ENCODE results near the gene HSFX4. TPM values are rescaled to one million over a fixed set of nuclear protein-coding genes. Genes with fewer than 3 reads are reported as not detected.
A peak's percentile ranks its signal among the peaks of the same experiment; 100 is the strongest.
"Not testable (repeated sequence)": the region's sequence is repeated elsewhere in the genome, so short reads cannot be mapped to it uniquely, and the experiment has no call there.

HSFX4 gene
- total RNA-seq, 1 donor from 2014 or later = not detected

DNA sequence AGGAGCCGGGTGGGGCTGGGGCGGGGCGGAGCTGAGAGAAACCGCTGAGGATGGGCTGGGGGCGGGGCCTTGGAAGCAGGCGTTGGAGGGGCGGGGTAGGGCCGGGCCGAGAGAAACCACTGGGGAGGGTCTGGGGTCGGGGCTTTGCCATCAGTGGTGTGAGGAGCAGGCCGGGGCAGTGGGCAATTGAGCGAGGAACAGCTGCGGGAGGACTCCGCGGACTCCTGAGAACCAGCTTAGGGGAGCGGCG is 10.2 kb downstream of the HSFX4 start:
- no peaks in the 10 kb centered on the region for H3K4me1 Mint-ChIP-seq
- H3K27me3 Mint-ChIP-seq (ENCODE audit: low read depth) = no peaks in the 10 kb centered on the region

DNA sequence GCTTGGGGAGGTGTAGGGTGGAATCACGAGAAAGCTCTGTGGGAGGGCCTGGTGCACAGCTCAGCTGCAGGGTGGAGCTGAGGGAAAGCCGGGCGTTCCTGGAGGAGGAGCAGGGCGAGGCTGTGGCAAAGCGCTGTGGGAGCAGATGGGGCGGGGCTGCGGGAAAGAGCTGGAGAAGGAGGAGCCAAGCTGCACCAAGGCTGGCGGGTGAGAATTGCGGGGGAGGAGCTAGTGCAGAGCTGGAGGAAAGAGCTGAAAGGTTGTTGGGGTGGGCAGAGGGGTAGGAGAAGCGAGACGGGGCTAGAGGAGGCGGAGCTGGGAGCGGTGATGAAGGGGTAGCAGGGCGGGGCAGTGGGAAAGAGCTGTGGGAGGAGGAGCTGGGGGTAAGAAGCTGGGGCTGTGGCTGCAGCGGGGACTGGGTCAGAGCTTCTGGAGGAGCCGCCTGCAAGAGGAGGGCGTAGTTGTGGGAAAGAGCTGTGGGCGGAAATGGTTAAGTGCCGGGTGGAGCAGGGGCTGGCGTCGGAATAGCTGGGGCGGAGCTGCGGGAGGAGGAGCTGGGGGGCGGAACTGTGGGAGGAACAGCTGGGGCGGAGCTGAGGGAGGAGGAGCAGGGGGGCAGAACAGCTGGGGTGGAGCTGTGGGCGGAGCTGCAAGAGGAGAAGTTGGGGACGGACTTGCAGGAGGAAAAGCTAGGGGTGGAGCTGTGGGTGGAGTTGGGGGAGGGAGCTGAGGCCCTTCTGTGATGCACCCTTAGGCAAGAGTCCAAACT is 10.7 kb downstream of the HSFX4 start:
- Mint-ChIP-seq H3K36me3 (peaks cover 2% of the 10 kb centered on the region), H3K4me3 (peak overlapping the region; percentile 87), H3K9me3 (no peaks in the 10 kb centered on the region), H3K27me3 (ENCODE audit: low read depth) (no peaks in the 10 kb centered on the region), H3K27ac (peak overlapping the region; percentile 98), H3K4me1 (no peaks in the 10 kb centered on the region)
- peak; percentile 82 to 86 for DNase-seq (ENCODE audit: low spot score in 2 of 2, unreplicated experiment in 2 of 2)
- TF ChIP-seq, protein P1, sequence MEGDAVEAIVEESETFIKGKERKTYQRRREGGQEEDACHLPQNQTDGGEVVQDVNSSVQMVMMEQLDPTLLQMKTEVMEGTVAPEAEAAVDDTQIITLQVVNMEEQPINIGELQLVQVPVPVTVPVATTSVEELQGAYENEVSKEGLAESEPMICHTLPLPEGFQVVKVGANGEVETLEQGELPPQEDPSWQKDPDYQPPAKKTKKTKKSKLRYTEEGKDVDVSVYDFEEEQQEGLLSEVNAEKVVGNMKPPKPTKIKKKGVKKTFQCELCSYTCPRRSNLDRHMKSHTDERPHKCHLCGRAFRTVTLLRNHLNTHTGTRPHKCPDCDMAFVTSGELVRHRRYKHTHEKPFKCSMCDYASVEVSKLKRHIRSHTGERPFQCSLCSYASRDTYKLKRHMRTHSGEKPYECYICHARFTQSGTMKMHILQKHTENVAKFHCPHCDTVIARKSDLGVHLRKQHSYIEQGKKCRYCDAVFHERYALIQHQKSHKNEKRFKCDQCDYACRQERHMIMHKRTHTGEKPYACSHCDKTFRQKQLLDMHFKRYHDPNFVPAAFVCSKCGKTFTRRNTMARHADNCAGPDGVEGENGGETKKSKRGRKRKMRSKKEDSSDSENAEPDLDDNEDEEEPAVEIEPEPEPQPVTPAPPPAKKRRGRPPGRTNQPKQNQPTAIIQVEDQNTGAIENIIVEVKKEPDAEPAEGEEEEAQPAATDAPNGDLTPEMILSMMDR (IDR thresholded peaks at IDR 0.05; ENCODE audit: unreplicated experiment) = no peak

More for the DNA sequence above, 10.2 kb downstream of the HSFX4 start:
- no peaks in the 10 kb centered on the region for H3K9me3 Mint-ChIP-seq
- H3K36me3 Mint-ChIP-seq = peaks cover 2% of the 10 kb centered on the region
- DNase-seq (ENCODE audit: low spot score in 2 of 2, unreplicated experiment in 2 of 2) = no peak
- peak overlapping the region; percentile 98 for H3K27ac Mint-ChIP-seq
- TF ChIP-seq, protein P1 (IDR thresholded peaks at IDR 0.05; ENCODE audit: unreplicated experiment) = no peak
- peak overlapping the region; percentile 87 for H3K4me3 Mint-ChIP-seq

DNA sequence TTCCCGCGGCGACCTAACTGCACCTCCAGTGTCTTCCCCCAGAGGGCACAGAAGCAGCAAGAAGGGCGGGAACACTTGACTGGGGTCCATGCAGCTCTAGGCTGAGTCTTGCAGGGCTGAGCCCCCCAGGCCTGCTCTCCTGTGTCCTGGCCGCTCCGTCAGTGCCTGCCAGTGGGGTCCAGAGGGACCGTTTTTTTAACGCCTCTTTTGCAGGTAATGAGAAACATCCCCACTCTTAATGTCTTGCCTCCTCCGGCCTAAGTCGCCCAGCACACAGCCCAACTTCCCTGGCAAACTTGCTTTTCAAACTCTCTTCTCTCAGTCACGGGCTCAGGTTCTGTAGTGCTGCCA is 11.3 kb downstream of the HSFX4 start:
- Mint-ChIP-seq H3K27ac (peak overlapping the region; percentile 98), H3K4me3 (peak overlapping the region; percentile 87)
- not testable (repeated sequence) for H3K27me3 Mint-ChIP-seq (ENCODE audit: low read depth); DNase-seq (ENCODE audit: low spot score in 2 of 2, unreplicated experiment in 2 of 2); H3K36me3 Mint-ChIP-seq; H3K9me3 Mint-ChIP-seq; H3K4me1 Mint-ChIP-seq
- TF ChIP-seq, protein P1 (IDR thresholded peaks at IDR 0.05; ENCODE audit: unreplicated experiment) = peak; percentile 36

DNA sequence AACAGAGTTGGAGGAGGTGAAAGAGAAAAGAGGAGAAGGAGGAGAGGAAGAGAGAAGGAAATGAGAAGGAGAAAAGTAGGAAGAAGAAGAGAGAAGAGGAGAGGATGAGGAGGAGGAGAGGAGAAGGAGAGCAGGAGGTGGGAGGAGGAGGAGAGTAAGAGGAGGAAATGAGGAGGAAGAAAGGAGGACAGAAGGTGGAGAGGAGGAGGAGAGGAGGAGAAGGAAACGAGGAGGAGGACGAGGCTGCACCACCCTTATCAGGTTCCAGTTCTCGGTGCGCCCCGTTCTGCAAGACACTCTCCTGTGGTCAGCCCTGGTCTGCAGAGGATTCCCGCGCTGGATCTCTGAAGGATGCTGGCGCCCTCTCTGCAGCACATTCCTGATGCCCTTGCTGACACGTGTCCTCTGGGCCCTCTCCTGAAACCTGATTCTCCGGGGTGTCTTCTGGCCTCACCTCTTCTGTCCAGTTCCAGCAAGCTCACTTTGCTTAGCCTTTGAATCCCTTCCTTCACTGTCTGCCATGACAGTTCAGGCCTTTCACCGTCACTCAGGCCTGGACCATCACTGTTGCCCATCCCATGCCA is 15.8 kb downstream of the HSFX4 start:
- H3K27ac Mint-ChIP-seq; H3K9me3 Mint-ChIP-seq; H3K27me3 Mint-ChIP-seq (ENCODE audit: low read depth); H3K4me3 Mint-ChIP-seq; DNase-seq (ENCODE audit: low spot score in 2 of 2, unreplicated experiment in 2 of 2); H3K36me3 Mint-ChIP-seq: not testable (repeated sequence)
- peaks cover 16% of the 10 kb centered on the region for H3K4me1 Mint-ChIP-seq

DNA sequence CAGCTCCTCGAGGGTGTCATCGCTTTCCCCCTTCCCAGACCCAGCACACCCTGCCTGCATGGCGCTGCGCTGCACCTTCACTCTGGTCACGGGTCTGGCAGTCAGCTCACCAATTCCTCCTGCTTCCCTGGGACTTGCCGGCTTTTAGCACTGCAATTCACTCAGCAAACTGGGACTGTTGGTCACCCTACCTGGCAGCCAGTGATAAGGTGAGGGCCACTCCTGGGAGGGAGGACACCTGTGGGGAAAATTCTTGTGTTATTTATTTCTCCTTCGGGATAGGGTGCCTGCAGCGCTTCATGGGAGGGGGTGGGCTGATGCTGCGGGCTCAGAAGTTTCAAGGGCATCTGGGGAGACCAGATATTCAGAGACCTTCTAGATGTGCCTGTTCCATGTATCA is 16.4 kb downstream of the HSFX4 start:
- not testable (repeated sequence) for H3K9me3 Mint-ChIP-seq, H3K36me3 Mint-ChIP-seq

DNA sequence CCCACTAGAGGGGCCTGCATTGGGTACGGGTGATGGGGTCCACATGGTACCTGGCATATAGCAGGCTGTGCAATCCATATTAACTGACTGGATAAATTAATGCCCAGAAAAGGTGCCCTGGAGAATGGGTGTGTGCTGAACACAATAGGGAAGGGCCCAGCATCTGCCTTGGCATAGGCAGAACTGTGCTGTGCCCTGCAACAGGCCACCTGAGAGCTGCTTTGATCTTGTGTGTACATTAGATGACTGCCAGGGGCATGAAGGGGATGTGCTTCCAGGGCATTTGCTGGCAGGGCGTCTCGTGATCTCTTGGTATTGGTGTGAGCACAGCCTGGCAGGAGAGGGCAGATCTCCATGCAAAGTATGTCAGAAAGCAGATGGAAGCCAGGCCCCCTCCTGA is 17.6 kb downstream of the HSFX4 start:
- H3K27ac Mint-ChIP-seq; H3K4me3 Mint-ChIP-seq; DNase-seq (ENCODE audit: low spot score in 2 of 2, unreplicated experiment in 2 of 2); H3K27me3 Mint-ChIP-seq (ENCODE audit: low read depth); H3K9me3 Mint-ChIP-seq; H3K36me3 Mint-ChIP-seq: not testable (repeated sequence)
- peaks cover 31% of the 10 kb centered on the region for H3K4me1 Mint-ChIP-seq

More for the DNA sequence above, 16.4 kb downstream of the HSFX4 start:
- not testable (repeated sequence) for H3K27ac Mint-ChIP-seq; H3K4me3 Mint-ChIP-seq; H3K27me3 Mint-ChIP-seq (ENCODE audit: low read depth); DNase-seq (ENCODE audit: low spot score in 2 of 2, unreplicated experiment in 2 of 2)
- peaks cover 22% of the 10 kb centered on the region for H3K4me1 Mint-ChIP-seq

DNA sequence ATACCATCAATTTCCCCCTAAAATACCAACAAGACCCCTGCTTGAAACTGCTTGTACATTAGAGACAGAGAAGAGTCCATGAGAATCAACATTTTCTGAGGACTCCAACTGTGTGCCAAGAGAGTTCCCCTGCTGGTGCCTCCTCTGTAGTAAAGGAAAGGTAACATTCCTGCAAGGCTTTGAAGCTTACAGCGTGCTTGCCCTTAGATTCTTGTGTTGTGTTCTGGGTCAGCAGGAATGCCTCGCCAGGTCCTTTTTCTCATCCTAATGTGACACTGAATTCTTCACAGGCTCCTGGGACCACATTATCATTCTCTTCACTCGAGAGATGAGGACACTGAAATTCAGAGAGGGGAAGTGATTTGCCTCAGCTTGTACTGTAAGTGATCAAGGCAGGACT is 18.6 kb downstream of the HSFX4 start:
- Mint-ChIP-seq H3K27me3 (ENCODE audit: low read depth) (no peaks in the 10 kb centered on the region), H3K4me1 (peaks cover 31% of the 10 kb centered on the region), H3K9me3 (no peaks in the 10 kb centered on the region), H3K4me3 (no peak overlapping the region), H3K27ac (no peak overlapping the region), H3K36me3 (peaks cover 5% of the 10 kb centered on the region)
- no peak for DNase-seq (ENCODE audit: low spot score in 2 of 2, unreplicated experiment in 2 of 2)
- TF ChIP-seq, protein P1 (IDR thresholded peaks at IDR 0.05; ENCODE audit: unreplicated experiment) = no peak
